K562 (cell line): ENCODE measurements around the gene SPAG4. TPM values are rescaled to one million over a fixed set of nuclear protein-coding genes. Genes with fewer than 3 reads are reported as not detected.
A peak's percentile ranks its signal among the peaks of the same experiment; 100 is the strongest.

Experiments
- CHCHD3 ChIP-seq: fragments of 250-450 bp; sonication (Bioruptor Pico); IDR thresholded peaks from 2 replicates; pipeline ENCODE4 v2.1.2; 2022; ENCODE audit warnings: mild to moderate bottlenecking
- CLOCK ChIP-seq: fragments of 250-450 bp; sonication (Bioruptor Pico); IDR thresholded peaks from 2 replicates; pipeline ENCODE4 v1.4.0; 2020; ENCODE audit warnings: mild to moderate bottlenecking, moderate library complexity, borderline replicate concordance
- ERF ChIP-seq: fragments of 450-650 bp; formaldehyde crosslinking; IDR thresholded peaks from 2 replicates; pipeline ENCODE4 v1.4.0; 2020; ENCODE audit warnings: mild to moderate bottlenecking, mixed read lengths
- GABPA ChIP-seq: fragments of 200-800 bp; sonication (Bioruptor generic); conservative IDR thresholded peaks from 2 replicates; pipeline ENCODE4 v1.6.1; 2016; ENCODE audit warnings: low read depth, missing genetic modification characterization, missing compliant biosample characterization
- HOMEZ ChIP-seq: fragments of 250-450 bp; sonication (Bioruptor Pico); IDR thresholded peaks from 2 replicates; pipeline ENCODE4 v1.4.0; 2020; ENCODE audit warnings: mild to moderate bottlenecking, moderate library complexity
- MAFK ChIP-seq: IDR thresholded peaks from 2 replicates; pipeline ENCODE4 v1.6.1; 2011; ENCODE audit warnings: low read length, improper control_type of control experiment
- NCOA4 ChIP-seq: fragments of 450-650 bp; IDR thresholded peaks from 2 replicates; pipeline ENCODE4 v1.6.1; 2018; ENCODE audit warnings: mild to moderate bottlenecking; ENCODE audit not compliant: partially characterized antibody
- NONO ChIP-seq, 2 experiments: fragments of 200-400 bp in 1 of 2; fragments of 450-650 bp in 1 of 2; formaldehyde crosslinking in 1 of 2; IDR thresholded peaks; 2 replicates each; pipeline ENCODE4 v1.6.1; 2017; ENCODE audit warnings: low read depth in 2 of 2, mild to moderate bottlenecking in 2 of 2, moderate library complexity in 2 of 2, low read length in 1 of 2
- PHB ChIP-seq: fragments of 250-450 bp; sonication (Bioruptor Pico); IDR thresholded peaks from 2 replicates; pipeline ENCODE4 v1.5.0; 2021
- STAT6 ChIP-seq: sonication (generic); formaldehyde crosslinking; IDR thresholded peaks from 2 replicates; pipeline ENCODE4 v1.8.1; 2023; ENCODE audit warnings: mild to moderate bottlenecking, missing genetic modification reagents
- TAL1 ChIP-seq: fragments of 450-650 bp; IDR thresholded peaks from 2 replicates; pipeline ENCODE4 v1.6.1; 2016; ENCODE audit warnings: mild to moderate bottlenecking
- UBTF ChIP-seq, 2 experiments: IDR thresholded peaks; 2 replicates each; pipeline ENCODE4 v1.6.1; 2012; ENCODE audit warnings: improper control_type of control experiment in 2 of 2, low read depth in 2 of 2, low read length in 2 of 2, borderline replicate concordance in 1 of 2
- ZBTB8A ChIP-seq: fragments of 450-650 bp; IDR thresholded peaks from 2 replicates; pipeline ENCODE4 v1.6.1; 2018; ENCODE audit warnings: mild to moderate bottlenecking, moderate library complexity; ENCODE audit not compliant: partially characterized antibody
- ZNF253 ChIP-seq: fragments of 250-450 bp; sonication (Bioruptor Pico); conservative IDR thresholded peaks from 2 replicates; pipeline ENCODE4 v1.6.1; 2021; ENCODE audit warnings: mild to moderate bottlenecking
- ZNF277 ChIP-seq: fragments of 250-450 bp; sonication (Bioruptor Pico); IDR thresholded peaks from 2 replicates; pipeline ENCODE4 v1.8.0; 2022; ENCODE audit warnings: inconsistent platforms, mild to moderate bottlenecking, moderate library complexity, borderline replicate concordance
- ZNF445 ChIP-seq: fragments of 250-450 bp; sonication (Bioruptor Pico); IDR thresholded peaks from 2 replicates; pipeline ENCODE4 v1.4.0; 2020; ENCODE audit warnings: low read depth, mild to moderate bottlenecking, moderate library complexity
- polyA plus RNA-seq, 8 experiments: library from polyadenylated mRNA; depleted of rRNA in 4 of 8; stranded (reverse) in 5 of 8; unstranded in 3 of 8; fragments of >200 nt; fragmentation: Nextera tagmentation in 2 of 8; fragmentation: Illumina TruSeq in 1 of 8; extraction: Ambion mirVana in 2 of 8; extraction: Trizol in 1 of 8; gene quantifications; 2 replicates each; pipeline versions ENCODE4 v1.2.1 to v1.2.3, GENCODE V29; 2011 to 2014; ENCODE audit warnings: inconsistent platforms in 1 of 8, missing spikeins in 1 of 8
- total RNA-seq, 7 experiments: library from RNA; depleted of rRNA in 6 of 7; stranded (reverse); fragments of >200 nt in 6 of 7; fragmentation: Illumina TruSeq in 2 of 7; extraction: Trizol in 2 of 7; gene quantifications; 2 replicates each; pipeline versions ENCODE4 v1.2.1 to v1.2.3, GENCODE V29; 2011 to 2021; ENCODE audit warnings: low replicate concordance in 1 of 7

Gene SPAG4
- total and polyA plus RNA-seq, 9 of the 15 experiments (the other 6 are each of a cell fraction or from before 2014, with no cell fraction given), result 1.6 to 11.4 (median 4.6) TPM

GRCh38 chr20:35616465-35617396, 1.1 kb downstream of the SPAG4 start (continued):
- peak; percentile 88; the same call in 1 of the 2 replicates for TF ChIP-seq STAT6 (CRISPR knock-in tag)
- no peak for TF ChIP-seq ZNF277 (CRISPR knock-in tag)
- no peak for TF ChIP-seq NONO (IDR thresholded peaks at IDR 0.05; ENCODE audit: low read depth in 2 of 2, low read length in 1 of 2)
- TF ChIP-seq TAL1, result no peak
- TF ChIP-seq ZNF253, result no peak
- no peak for TF ChIP-seq UBTF (IDR thresholded peaks at IDR 0.05; ENCODE audit: borderline replicate concordance in 1 of 2, low read depth in 2 of 2, low read length in 2 of 2)
- TF ChIP-seq NCOA4, result no peak
- no peak for TF ChIP-seq ERF (CRISPR knock-in tag)
- TF ChIP-seq ZNF445 (CRISPR knock-in tag), result no peak
- TF ChIP-seq CHCHD3 (CRISPR knock-in tag), result no peak
- TF ChIP-seq PHB, result no peak
- no peak for TF ChIP-seq HOMEZ
- TF ChIP-seq GABPA (tag), result no peak
- no peak for TF ChIP-seq MAFK
- TF ChIP-seq ZBTB8A, result no peak
- no peak for TF ChIP-seq CLOCK (CRISPR knock-in tag)
